ENCODE results near the gene ZBTB46.
"Not testable (repeated sequence)": the region's sequence is repeated elsewhere in the genome, so short reads cannot be mapped to it uniquely, and the experiment has no call there.

Gene ZBTB46

DNA sequence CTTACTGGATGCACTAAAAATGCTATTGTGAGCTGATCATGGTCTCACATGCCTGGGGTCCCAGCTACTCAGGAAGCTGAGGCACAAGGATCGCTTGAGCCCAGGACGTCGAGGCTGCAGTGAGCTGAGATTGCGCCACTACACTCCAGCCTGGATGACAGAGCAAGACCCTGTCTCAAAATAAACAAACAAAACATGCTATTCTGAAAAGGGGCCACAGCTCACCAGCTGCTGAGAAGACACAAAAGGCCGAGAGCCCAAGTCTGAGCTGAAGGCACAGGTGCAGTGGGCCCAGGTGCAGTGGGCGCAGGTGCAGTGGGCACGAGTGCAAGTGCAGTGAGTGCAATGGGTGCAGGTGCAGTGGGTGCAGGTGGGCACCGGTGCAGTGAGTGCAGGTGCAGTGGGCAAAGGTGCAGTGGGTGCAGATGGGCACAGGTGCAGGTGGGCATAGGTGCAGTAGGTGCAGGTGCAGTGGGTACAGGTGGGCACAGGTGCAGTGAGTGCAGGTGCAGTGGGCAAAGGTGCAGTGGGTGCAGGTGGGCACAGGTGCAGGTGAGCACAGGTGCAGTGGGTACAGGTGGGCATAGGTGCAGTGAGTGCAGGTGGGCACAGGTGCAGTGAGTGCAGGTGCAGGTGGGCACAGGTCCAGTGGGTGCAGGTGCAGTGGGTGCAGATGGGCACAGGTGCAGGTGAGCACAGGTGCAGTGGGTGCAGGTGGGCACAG is 16.0 kb downstream of the ZBTB46 start:
- DNase-seq (ENCODE audit: low read depth): no peak

GRCh38 chr20:63811491-63811875 is 19.6 kb downstream of the ZBTB46 start:
- no peak for DNase-seq (ENCODE audit: low read depth)

DNA sequence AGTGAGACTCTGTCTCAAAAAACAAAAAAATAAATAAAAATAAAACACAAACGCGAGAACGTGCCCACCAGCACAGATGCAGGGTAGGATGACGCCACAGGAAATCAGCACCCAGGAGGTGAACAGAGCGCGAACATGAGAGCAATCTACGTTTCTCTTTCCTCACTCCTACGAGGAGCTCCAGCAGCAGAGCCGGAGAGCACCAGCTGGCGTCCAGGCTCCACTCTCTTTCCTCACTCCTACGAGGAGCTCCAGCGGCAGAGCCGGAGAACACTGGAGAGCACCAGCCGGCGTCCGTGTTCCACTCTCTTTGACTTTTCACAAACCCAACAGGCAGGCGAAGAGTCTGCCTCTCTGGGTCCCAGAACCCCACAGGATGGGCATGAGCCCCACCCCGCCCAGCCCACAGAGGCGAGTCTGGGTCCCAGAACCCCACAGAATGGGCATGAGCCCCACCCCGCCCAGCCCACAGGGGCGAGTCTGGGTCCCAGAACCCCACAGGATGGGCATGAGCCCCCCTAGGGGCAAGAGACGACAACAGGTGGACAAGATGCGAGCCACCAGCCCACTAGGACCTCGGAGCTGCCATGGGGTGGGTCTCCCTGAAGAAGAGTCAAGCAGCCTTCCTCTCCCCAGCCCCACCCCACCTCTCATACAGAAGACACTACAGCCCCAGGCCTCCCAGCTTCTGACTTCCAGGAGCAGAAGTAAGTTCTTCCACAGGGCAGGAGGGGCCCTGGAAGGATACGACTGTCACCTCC is 20.2 kb downstream of the ZBTB46 start:
- DNase-seq (ENCODE audit: low read depth): no peak

- DNase-seq (ENCODE audit: low read depth): no peak
Observed at GRCh38 chr20:63809856-63810255, 21.2 kb downstream of the ZBTB46 start.

DNA sequence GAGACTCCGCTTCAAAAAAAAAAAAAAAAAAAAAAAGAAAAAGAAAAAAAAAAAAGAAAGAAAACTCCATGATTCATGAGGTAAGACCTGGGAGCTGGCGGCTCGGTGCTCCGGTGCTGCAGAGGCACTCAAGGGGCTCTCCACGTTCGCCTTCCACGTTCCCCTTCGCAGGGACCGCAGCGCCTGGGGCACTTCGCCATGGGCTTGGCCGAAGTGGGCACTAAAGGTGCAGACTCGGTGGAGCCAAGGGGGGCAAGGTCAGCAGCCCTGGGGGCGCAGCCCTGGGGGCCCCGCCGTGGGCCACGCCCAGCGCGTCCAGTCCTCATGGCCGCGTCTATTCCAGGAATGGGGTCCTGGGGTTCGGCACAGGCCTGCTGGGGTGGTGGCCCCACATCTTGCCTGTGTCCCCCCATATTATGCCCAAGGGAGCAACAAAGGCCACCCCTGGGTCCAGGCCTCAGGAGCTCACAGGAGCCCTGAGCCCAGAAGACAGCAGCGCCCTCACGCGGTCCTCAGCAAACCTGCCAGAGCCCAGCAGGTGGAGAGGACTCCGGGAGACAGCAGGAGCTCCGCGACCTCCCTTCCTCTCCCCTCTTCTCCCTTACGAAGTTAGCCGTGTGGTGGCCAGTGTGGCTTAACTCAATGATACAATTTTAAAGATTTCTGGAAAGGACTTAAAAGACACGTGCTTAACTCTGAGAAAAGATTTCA is 21.9 kb downstream of the ZBTB46 start:
- no peak for DNase-seq (ENCODE audit: low read depth)

GRCh38 chr20:63808145-63808724 is 22.8 kb downstream of the ZBTB46 start:
- DNase-seq (ENCODE audit: low read depth): no peak

DNA sequence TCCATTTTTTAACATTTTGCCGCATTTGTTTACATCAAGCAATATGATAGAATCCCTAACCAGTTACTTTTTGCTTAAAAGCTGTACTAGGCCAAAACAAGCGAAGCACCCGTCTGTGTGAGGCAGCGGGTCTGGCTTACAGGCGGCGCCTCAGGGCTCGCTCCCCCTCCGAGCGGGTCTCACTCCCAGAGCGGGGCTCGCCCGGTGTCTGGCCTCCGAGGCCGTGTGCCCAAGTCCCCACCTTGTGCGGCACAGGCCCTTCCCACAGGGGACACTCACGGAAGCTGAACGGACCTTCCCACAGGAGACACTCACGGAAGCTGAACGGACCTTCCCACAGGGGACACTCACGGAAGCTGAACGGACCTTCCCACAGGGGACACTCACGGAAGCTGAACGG is 23.4 kb downstream of the ZBTB46 start:
- no peak for DNase-seq (ENCODE audit: low read depth)

GRCh38 chr20:63804308-63804636 is 26.8 kb downstream of the ZBTB46 start:
- no peak for DNase-seq (ENCODE audit: low read depth)

GRCh38 chr20:63802469-63803240 is 28.4 kb downstream of the ZBTB46 start:
- DNase-seq (ENCODE audit: low read depth): no peak

GRCh38 chr20:63801174-63801573 is 29.9 kb downstream of the ZBTB46 start:
- DNase-seq (ENCODE audit: low read depth): not testable (repeated sequence)

DNA sequence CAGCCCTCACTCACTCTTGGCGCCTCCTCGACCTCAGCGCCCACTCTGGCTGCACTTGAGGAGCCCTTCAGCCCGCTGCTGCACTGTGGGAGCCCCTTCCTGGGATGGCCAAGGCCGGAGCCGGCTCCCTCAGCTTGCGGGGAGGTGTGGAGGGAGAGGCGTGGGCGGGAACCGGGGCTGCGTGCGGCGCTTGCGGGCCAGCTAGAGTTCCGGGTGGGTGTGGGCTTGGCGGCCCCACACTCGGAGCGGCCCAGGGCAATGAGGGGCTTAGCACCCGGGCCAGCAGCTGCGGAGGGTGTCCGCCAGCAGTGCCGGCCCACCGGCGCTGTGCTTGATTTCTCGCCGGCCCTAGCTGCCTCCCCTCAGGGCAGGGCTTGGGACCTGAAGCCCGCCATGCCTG is 30.7 kb downstream of the ZBTB46 start:
- DNase-seq (ENCODE audit: low read depth): not testable (repeated sequence)

DNA sequence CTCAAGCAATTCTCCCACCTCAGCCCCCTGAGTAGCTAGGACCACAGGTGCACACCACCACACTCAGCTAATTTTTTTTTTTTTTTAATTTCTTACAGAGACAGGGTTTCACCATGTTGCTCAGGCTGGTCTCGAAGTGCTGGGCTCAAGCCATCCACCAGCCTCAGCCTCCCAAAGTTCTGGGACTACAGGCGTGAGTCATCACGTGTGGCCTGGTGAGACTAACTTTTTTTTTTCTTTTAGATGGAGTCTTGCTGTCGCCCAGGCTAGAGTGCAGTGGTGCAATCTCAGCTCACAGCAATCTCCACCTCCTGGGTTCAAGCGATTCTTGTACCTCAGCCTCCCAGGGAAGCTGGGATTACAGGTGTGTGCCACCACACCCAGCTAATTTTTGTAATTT is 31.9 kb downstream of the ZBTB46 start:
- not testable (repeated sequence) for DNase-seq (ENCODE audit: low read depth)

DNA sequence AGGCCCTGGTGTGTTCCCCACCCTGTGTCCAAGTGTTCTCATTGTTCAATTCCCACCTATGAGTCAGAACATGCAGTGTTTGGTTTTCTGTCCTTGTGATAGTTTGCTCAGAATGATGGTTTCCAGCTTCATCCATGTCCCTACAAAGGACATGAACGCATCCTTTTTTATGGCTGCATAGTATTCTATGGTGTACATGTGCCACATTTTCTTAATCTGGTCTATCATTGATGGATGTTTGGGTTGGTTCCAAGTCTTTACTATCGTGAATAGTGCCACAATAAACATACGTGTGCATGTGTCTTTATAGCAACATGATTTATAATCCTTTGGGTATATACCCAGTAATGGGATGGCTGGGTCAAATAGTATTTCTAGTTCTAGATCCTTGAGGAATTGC is 33.9 kb downstream of the ZBTB46 start:
- not testable (repeated sequence) for DNase-seq (ENCODE audit: low read depth)

- DNase-seq (ENCODE audit: low read depth): no peak
Observed at GRCh38 chr20:63795178-63795830, 35.8 kb downstream of the ZBTB46 start.

- no peak for DNase-seq (ENCODE audit: low read depth)
Observed at GRCh38 chr20:63794614-63795013, 36.5 kb downstream of the ZBTB46 start.

DNA sequence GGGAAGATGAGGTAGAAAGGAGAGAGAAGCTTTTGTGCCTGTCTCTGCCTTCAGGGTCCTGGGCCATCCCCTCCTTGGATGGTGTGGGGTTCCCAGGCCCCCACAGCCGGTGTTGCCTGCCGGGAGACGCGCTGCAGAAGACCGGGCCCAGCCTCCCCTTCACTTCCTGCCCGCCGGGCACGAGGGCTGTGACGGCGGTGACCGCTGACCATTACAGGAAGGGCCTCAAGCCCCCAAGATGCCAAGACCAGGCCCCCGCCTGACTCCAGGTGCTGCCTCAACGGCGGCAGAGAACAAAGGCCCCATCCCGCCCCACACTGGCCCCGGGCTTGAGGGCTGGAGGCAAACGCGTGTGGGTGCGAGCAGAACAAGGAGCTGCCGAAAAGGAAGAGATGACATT is 38.2 kb downstream of the ZBTB46 start:
- no peak for DNase-seq (ENCODE audit: low read depth)

- DNase-seq (ENCODE audit: low read depth): no peak
Observed at GRCh38 chr20:63791497-63792156, 39.4 kb downstream of the ZBTB46 start.

GRCh38 chr20:63790572-63791168 is 40.4 kb downstream of the ZBTB46 start:
- DNase-seq (ENCODE audit: low read depth): no peak

GRCh38 chr20:63789836-63790571 is 41.1 kb downstream of the ZBTB46 start:
- DNase-seq (ENCODE audit: low read depth): no peak

DNA sequence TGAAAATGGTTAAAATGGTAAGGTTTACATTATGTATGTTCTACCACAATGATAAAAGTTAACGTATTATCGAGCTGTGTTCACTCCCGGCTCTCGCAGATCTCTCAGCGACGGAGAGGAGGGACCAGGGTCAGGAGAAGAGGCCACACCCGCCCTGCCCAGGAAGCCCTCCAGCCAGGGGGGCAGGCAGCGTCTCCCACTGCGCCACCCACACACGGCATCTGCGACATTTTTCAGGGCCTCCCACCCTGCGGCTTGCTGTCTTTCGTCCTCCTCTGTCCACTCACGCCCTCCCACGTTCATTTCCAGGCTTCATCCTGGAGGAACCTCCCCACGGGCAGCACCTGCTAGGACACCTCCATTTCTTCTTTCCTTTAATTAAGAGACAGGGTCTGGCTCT is 43.3 kb downstream of the ZBTB46 start:
- DNase-seq (ENCODE audit: low read depth): no peak

Data from fibroblast of the conjunctiva (primary cell).